ENCODE results near the gene SPPL3. TPM values are rescaled to one million over a fixed set of nuclear protein-coding genes. Genes with fewer than 3 reads are reported as not detected.
A peak's percentile ranks its signal among the peaks of the same experiment; 100 is the strongest.
"Not testable (repeated sequence)": the region's sequence is repeated elsewhere in the genome, so short reads cannot be mapped to it uniquely, and the experiment has no call there.

The SPPL3 gene
- polyA plus RNA-seq, 1 donor from 2014 or later = 18.6 TPM

DNA sequence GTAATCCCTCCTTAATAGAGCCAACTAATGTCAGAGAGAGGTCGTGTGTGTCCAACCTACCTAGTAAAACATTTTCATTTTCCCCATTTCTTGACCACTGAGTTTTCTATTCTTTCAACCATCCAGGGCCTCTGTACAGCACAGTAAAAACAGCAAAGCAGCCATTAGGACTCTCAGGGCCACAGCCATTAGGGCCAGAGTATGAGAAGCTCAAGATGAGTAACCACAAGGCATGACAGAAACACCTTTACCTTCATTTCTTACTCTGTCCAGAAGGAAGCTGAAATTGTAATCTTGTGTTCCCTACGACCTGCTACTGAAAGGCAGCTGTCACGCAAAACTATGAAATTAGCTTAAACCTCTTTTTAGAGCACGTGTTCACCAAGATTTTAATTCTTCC, 2.3 kb downstream of the SPPL3 start:
- Mint-ChIP-seq H3K27me3 (no peaks in the 10 kb centered on the region), H3K9me3 (no peaks in the 10 kb centered on the region), H3K27ac (peak overlapping the region; percentile 27 to 95 (median 33)), H3K36me3 (no peaks in the 10 kb centered on the region), H3K4me1 (peaks cover 25 to 42% (median 29%) of the 10 kb centered on the region in 3 donors), H3K4me3 (peak overlapping the region in 3 of 4 donors; percentile 77 to 100 (median 100))

DNA sequence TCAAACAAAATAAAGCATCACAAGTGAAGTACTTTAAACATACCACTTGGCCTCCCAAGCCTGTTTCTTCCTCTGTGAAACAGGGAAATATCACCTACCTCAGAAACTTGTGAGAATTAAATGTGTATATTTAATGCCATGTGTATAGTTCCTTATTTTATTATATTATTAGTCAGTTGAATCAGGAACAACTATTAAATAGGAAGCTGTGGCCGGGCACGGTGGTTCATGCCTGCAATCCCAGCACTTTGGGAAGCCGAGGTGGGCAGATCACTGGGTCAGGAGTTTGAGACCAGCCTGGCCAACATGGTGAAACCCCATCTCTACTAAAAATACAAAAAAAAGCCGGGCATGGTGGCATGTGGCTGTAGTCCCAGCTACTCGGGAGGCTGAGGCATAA, 3.1 kb downstream of the SPPL3 start:
- H3K9me3 Mint-ChIP-seq, H3K36me3 Mint-ChIP-seq, H3K4me3 Mint-ChIP-seq, H3K27me3 Mint-ChIP-seq, H3K27ac Mint-ChIP-seq: not testable (repeated sequence)
- peaks cover 25 to 46% (median 31%) of the 10 kb centered on the region in 3 donors for H3K4me1 Mint-ChIP-seq

DNA sequence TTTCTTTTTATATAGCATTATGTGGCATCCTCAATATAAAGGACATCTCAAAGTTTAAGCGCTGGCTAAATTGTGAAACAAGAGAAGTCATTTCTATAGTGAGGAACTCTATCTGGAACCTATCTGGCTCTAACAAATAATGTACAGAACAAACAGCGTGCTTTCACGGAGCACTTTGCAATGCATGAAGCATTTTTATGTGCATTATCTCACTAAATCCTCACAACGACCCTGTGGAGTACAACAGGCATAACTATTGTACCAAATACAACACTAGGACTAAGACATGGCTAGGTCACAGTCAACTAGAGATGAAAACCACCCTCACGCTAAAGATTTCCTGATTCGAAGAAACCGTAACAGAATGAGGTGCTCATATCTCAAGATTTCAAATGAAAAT, 8.6 kb downstream of the SPPL3 start:
- Mint-ChIP-seq H3K27ac (no peak overlapping the region), H3K4me3 (no peak overlapping the region), H3K4me1 (peaks cover 25 to 44% (median 26%) of the 10 kb centered on the region in 3 donors), H3K27me3 (no peaks in the 10 kb centered on the region), H3K9me3 (no peaks in the 10 kb centered on the region), H3K36me3 (peaks cover under 1% of the 10 kb centered on the region)

DNA sequence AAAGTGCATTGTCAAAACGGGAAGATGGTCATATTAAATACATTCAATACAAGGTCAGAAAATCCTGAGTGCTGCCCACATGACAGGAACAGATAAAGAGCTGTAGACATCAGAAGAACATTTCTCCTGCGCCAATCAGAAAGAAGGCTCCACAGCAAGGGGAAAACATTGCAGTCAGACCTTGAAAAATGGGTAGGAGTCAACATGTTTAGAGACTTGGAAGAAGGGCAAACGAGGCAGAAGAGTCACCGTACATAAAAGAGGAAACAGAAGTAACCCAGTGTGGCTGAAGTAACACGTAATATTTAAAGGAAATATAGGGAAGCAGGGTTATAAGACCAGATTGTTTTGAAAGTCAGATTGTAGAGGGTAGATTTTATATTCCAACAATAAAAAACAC, 11.9 kb downstream of the SPPL3 start:
- Mint-ChIP-seq H3K9me3 (no peaks in the 10 kb centered on the region), H3K4me3 (no peak overlapping the region), H3K4me1 (peaks cover 28 to 36% (median 30%) of the 10 kb centered on the region in 3 donors), H3K27me3 (no peaks in the 10 kb centered on the region), H3K36me3 (peaks cover 5% of the 10 kb centered on the region), H3K27ac (peak overlapping the region in 1 of 3 donors; percentile 33)

DNA sequence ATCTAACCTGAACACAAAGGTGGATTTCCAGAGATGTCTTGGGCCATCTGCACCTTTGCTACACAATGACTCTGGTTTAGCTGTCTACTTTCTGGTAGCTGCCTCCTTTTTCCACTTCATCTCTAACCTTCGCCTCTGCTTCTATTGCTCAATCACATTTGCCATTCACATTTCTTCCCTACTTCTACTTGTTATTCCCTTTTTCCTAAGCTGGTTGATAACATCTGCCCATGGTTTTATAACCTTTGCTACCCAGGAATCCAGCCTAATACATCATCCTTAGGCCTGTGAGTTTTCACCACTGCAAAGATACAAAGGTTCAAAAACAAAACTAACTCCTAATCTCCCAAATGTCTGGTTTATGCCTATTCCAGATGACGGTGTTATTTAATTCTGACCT, 13.2 kb downstream of the SPPL3 start:
- peaks cover 35 to 41% (median 41%) of the 10 kb centered on the region in 3 donors for H3K4me1 Mint-ChIP-seq
- no peaks in the 10 kb centered on the region for H3K27me3 Mint-ChIP-seq
- H3K4me3 Mint-ChIP-seq = no peak overlapping the region
- no peaks in the 10 kb centered on the region for H3K9me3 Mint-ChIP-seq
- H3K36me3 Mint-ChIP-seq = peaks cover 5% of the 10 kb centered on the region
- no peak overlapping the region for H3K27ac Mint-ChIP-seq

DNA sequence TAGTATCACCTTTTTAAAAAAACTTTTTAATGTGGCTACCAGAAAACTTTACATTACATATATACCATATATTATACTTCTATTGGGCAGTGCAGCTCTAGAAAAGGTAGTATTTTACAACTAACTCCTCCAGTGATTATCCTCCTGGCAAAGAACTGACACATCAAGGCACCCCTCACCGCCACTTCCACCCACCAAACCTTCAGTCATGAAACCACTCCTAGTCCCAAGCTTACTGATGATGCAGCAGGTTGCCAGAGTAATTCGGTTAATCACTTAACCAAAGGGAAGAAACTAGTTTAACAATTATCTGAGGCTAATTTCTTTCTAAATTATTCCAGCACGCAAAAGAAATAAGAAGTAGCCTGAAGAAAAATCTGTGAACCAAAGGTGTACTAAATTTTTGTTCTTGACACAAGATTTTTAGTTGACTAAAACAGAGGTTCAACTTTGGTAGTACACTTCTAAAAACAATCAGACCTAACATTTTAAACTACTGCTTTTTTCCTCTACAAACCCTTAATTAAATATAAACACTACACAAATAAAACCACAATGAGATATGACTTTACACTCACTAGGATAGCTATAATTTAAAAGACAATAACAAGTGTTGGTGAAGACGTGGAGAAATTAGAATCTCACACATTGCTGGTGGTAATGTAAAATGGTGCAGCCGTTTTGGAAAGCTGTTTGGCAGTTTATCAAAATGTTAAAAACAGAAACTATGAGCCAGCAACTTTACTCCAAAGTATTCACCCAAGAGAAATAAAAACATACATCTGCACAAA, 16.7 kb downstream of the SPPL3 start:
- no peak overlapping the region for H3K27ac Mint-ChIP-seq
- H3K4me1 Mint-ChIP-seq = peaks cover 38 to 47% (median 39%) of the 10 kb centered on the region in 3 donors
- H3K4me3 Mint-ChIP-seq = peak overlapping the region in 1 of 4 donors; percentile 24
- H3K36me3 Mint-ChIP-seq = peaks cover 7% of the 10 kb centered on the region
- no peaks in the 10 kb centered on the region for H3K27me3 Mint-ChIP-seq
- no peaks in the 10 kb centered on the region for H3K9me3 Mint-ChIP-seq

DNA sequence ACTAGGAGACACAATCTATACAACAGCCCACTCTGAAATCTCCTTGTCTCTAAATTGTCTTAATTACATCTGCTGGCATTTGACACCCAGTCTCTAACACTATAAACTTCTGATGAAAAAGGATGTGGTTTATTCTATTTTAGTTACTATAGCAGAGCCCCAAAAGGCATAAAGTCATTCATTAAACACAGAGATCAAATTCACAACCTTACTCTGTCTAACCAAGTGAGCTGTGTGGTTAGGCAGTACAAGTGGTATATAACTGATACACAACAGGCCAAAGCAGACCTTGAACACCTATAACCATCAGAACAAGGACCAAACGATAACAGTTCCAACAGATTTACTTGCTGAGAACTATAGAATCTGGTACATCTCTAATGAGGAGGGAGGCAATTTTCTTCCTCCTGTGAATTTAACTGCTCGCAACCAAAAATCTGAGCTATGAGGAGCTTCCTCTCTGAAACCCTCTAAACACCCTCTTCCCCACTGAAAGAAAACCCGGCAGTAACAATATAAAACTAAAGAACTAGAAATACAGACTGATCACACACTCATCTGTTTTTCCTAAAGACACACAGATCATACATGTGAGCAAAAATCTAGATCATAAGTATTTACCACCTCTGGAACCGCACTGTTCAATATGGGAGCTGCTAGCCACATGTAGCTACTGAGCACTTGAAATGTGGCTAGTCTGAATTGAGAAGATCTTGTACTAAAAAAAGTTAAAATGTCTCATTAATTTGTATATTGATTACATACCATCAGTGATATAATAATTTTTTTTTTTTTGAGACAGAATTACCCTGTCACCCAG, 17.7 kb downstream of the SPPL3 start:
- Mint-ChIP-seq H3K27me3 (no peaks in the 10 kb centered on the region), H3K36me3 (peaks cover 7% of the 10 kb centered on the region), H3K4me1 (peaks cover 39 to 49% (median 40%) of the 10 kb centered on the region in 3 donors), H3K9me3 (no peaks in the 10 kb centered on the region), H3K27ac (peak overlapping the region; percentile 1 to 46 (median 2)), H3K4me3 (peak overlapping the region in 2 of 4 donors; percentile 31 to 59)

DNA sequence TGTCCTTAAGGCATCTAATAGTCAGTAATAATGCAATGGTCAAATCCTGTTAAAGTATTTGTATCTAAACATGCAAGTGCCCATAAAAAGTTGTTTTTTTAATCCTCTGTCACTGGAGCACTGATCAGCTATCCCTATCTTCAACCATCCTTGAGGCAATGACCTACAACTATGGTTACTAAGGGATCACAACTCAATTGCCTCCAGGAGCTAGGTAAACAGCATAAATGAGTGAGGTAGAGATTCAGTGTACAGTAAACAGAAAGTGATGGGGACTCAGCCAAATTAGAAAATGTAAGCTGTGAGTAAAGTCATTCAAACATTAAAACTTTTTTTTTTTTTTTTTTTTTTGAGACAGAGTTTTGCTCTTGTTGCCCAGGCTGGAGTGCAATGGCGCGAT, 18.6 kb downstream of the SPPL3 start:
- H3K27ac Mint-ChIP-seq = peak overlapping the region in 1 of 3 donors; percentile 55
- peaks cover 7% of the 10 kb centered on the region for H3K36me3 Mint-ChIP-seq
- H3K9me3 Mint-ChIP-seq = no peaks in the 10 kb centered on the region
- H3K4me1 Mint-ChIP-seq = peaks cover 40 to 49% (median 43%) of the 10 kb centered on the region in 3 donors
- peak overlapping the region in 1 of 4 donors; percentile 65 for H3K4me3 Mint-ChIP-seq
- no peaks in the 10 kb centered on the region for H3K27me3 Mint-ChIP-seq

DNA sequence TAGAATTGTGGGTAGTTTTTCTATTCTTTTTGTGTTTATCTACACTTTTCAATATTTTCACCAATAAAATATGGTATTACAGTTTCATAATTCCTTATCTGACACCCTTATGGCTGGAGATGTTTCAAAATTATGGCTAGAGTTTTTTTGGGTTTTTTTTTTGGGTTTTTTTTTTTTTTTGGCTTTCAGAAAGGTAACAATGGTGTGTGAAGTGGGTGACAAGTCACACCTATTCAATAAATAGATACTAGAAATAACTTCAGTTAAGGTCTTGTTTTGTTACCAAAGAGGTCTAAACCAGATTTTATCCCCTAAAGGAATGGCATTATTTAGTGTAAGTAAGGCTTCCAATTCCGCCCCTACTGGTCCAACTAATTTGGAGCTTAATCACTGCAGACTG, 19.5 kb downstream of the SPPL3 start:
- Mint-ChIP-seq H3K4me1 (peaks cover 42 to 54% (median 49%) of the 10 kb centered on the region in 3 donors), H3K4me3 (no peak overlapping the region), H3K27me3 (no peaks in the 10 kb centered on the region), H3K36me3 (peaks cover 6% of the 10 kb centered on the region), H3K27ac (no peak overlapping the region), H3K9me3 (no peaks in the 10 kb centered on the region)

DNA sequence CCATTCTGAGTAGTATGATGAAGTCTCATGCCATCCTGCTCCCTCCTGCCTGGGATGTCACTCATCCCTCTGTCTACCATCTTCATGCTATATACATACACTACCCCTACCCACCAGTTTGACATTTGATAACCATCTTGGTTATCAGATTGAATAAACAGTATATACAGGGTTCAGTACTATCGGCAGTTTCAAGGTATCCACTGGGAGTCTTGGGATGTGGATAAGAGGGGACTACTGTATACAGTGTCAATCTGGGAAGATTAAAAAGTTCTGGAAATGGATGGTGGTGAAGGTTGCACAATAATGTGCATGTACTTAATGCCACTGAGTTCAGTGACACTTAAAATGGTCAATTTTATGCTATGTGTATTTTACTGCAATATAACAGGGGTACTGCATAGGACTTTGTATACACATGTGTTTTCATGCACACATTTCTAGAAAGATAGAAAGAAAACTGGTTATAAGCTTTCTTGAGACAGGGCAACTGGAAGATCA, 22.1 kb downstream of the SPPL3 start:
- Mint-ChIP-seq H3K36me3 (peaks cover 2% of the 10 kb centered on the region), H3K4me3 (no peak overlapping the region), H3K27ac (peak overlapping the region in 1 of 3 donors; percentile 78), H3K27me3 (no peaks in the 10 kb centered on the region), H3K4me1 (peaks cover 41 to 50% (median 41%) of the 10 kb centered on the region in 3 donors), H3K9me3 (no peaks in the 10 kb centered on the region)

DNA sequence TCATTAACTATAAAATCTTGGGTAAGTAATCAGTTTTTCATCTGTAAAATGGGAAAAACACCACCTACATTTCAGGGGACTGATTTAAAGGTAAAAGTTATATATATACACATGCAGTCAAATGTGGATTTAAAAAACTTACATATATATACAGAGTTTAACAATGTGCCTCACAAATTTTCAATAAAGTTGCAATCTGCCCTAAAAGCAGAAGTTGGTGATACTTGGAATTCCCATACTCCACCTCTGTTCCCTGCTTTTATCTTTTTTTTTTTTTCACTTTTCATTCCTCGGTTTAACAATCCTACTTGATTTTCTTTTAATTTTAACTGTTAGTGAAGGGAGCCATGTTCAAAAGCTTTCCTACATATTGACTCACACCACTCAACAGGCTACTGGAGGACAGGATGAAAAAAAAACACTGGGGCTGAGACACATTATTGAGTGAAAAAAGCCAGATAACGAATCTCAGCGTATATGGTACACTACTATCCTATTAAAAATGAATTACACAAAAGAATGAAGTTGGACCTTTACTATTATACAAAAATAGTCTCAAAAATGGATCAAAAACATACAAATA, 24.3 kb downstream of the SPPL3 start:
- H3K36me3 Mint-ChIP-seq = peaks cover 2% of the 10 kb centered on the region
- H3K9me3 Mint-ChIP-seq = no peaks in the 10 kb centered on the region
- no peak overlapping the region for H3K4me3 Mint-ChIP-seq
- no peaks in the 10 kb centered on the region for H3K27me3 Mint-ChIP-seq
- H3K27ac Mint-ChIP-seq = no peak overlapping the region
- H3K4me1 Mint-ChIP-seq = peaks cover 32 to 41% (median 35%) of the 10 kb centered on the region in 3 donors

DNA sequence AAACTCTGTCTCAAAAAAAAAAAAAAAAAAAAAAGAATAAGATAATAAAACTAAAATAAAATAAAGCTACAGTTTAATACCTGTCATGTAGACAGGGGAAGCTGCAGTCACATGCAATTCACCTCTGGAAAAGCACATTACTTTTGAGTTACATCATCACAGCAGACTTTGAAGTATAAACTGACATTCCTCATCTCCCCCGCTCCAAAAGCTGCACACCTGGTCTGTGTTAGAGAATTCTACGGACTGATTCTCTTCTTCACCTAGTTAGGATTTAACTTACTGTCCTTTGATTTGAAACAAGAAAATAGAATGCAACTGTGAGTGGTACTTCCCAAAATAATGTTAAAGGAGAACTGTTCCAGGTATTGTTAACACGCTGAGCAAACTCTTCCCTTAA, 25.1 kb downstream of the SPPL3 start:
- Mint-ChIP-seq H3K27me3 (no peaks in the 10 kb centered on the region), H3K9me3 (no peaks in the 10 kb centered on the region), H3K27ac (no peak overlapping the region), H3K4me1 (peaks cover 32 to 36% (median 34%) of the 10 kb centered on the region in 3 donors), H3K4me3 (no peak overlapping the region), H3K36me3 (peaks cover 2% of the 10 kb centered on the region)

DNA sequence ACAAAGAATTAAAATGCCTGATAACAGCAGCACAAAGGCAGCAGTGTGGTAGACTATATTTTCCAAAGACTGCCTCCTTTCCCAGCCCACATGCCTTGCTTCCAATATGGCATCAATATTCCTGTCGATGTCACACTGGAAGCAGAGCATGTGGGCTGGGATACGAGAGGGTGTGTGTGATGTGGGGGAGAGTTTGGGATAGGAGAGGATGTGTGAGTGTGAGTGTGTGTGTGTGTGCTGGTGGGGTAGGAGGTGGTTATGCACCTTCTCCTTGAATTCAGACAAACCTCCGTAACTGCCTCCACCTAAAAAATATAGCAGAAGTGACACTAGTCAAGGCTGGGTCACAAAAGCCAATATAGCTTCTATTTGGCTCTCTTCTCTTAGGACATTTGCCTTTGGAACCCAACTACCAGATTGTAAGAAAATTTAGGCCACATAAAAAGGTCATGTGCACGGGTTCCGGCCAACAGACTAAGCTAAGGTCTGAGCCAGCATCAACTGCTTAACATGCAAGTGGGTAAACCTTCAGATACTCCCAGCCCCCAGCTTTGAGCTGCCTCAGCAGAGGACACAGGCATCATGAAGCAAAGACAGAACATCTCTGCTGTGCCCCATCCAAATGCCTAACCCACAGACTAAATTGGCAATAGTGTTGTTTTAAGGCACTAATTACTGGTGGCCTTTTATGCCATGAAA, 29.5 kb downstream of the SPPL3 start:
- H3K27me3 Mint-ChIP-seq = no peaks in the 10 kb centered on the region
- peaks cover 2% of the 10 kb centered on the region for H3K36me3 Mint-ChIP-seq
- no peaks in the 10 kb centered on the region for H3K9me3 Mint-ChIP-seq
- no peak overlapping the region for H3K27ac Mint-ChIP-seq
- H3K4me1 Mint-ChIP-seq = peaks cover 24 to 33% (median 27%) of the 10 kb centered on the region in 3 donors
- H3K4me3 Mint-ChIP-seq = peak overlapping the region in 1 of 4 donors; percentile 52

DNA sequence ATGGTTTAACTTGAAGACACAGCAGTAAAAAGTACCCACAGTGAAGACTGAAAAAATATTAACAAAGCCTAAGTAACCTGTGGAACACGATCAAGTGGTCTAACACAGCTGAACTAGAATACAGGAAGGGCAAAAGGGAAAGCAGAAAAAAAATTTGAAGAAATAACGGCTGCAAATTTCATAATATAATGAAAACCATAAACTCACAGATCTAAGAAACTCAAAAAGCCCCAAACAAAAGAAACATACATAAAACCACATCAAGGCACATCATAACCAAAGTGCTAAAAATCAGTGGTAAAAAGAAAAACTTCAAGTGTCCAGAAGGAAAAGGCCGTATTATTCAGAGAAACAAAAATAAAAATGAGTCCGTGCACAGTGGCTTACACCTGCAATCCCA, 30.9 kb downstream of the SPPL3 start:
- Mint-ChIP-seq H3K9me3 (no peaks in the 10 kb centered on the region), H3K4me3 (no peak overlapping the region), H3K4me1 (peaks cover 20 to 26% (median 25%) of the 10 kb centered on the region in 3 donors), H3K36me3 (peaks cover 2% of the 10 kb centered on the region), H3K27me3 (no peaks in the 10 kb centered on the region), H3K27ac (no peak overlapping the region)
